Ishikawa (cell line): Measurements from ENCODE around the gene MRTFA.

Experiments
- CEBPB ChIP-seq: IDR thresholded peaks from 2 replicates; pipeline ENCODE4 v1.6.1; 2012
- CREB1 ChIP-seq: IDR thresholded peaks from 2 replicates; pipeline ENCODE4 v1.6.1; 2012; ENCODE audit warnings: low read depth
- EGR1 ChIP-seq: IDR thresholded peaks from 2 replicates; pipeline ENCODE4 v1.6.1; 2012
- EP300 ChIP-seq: IDR thresholded peaks from 2 replicates; pipeline ENCODE4 v1.6.1; 2012; ENCODE audit warnings: borderline replicate concordance
- FOXM1 ChIP-seq: IDR thresholded peaks from 2 replicates; pipeline ENCODE4 v1.6.1; 2012; ENCODE audit warnings: low read depth, borderline replicate concordance
- MAX ChIP-seq: IDR thresholded peaks from 2 replicates; pipeline ENCODE4 v1.6.1; 2012
- NFIC ChIP-seq: IDR thresholded peaks from 2 replicates; pipeline ENCODE4 v1.6.1; 2012
- RAD21 ChIP-seq: IDR thresholded peaks from 2 replicates; pipeline ENCODE4 v1.6.1; 2012; ENCODE audit warnings: low read depth
- REST ChIP-seq: IDR thresholded peaks from 2 replicates; pipeline ENCODE4 v1.6.1; 2012; ENCODE audit warnings: low read depth, mild to moderate bottlenecking
- TAF1 ChIP-seq: IDR thresholded peaks from 2 replicates; pipeline ENCODE4 v1.6.1; 2012; ENCODE audit warnings: low read depth, mild to moderate bottlenecking
- TCF12 ChIP-seq: IDR thresholded peaks from 2 replicates; pipeline ENCODE4 v1.6.1; 2012; ENCODE audit warnings: low read depth
- TEAD4 ChIP-seq: IDR thresholded peaks from 2 replicates; pipeline ENCODE4 v1.6.1; 2012
- YY1 ChIP-seq: IDR thresholded peaks from 2 replicates; pipeline ENCODE4 v1.6.1; 2012; ENCODE audit warnings: low read depth
- ZBTB7A ChIP-seq: IDR thresholded peaks from 2 replicates; pipeline ENCODE4 v1.6.1; 2012; ENCODE audit warnings: low read depth
- TF ChIP-seq, protein P1 (sequence below): IDR thresholded peaks from 2 replicates; pipeline ENCODE4 v1.6.1; 2012

Gene MRTFA

GRCh38 chr22:40624770-40625169 lies 11.7 kb downstream of the MRTFA start:
- TF ChIP-seq ZBTB7A = no peak

GRCh38 chr22:40621309-40622151 lies 15.0 kb downstream of the MRTFA start:
- TF ChIP-seq TAF1 (no peak), ZBTB7A (no peak), EGR1 (no peak), CEBPB (no peak), MAX (no peak), RAD21 (no peak), REST (no peak), FOXM1 (no peak), CREB1 (no peak), YY1 (no peak), NFIC (no peak)

DNA sequence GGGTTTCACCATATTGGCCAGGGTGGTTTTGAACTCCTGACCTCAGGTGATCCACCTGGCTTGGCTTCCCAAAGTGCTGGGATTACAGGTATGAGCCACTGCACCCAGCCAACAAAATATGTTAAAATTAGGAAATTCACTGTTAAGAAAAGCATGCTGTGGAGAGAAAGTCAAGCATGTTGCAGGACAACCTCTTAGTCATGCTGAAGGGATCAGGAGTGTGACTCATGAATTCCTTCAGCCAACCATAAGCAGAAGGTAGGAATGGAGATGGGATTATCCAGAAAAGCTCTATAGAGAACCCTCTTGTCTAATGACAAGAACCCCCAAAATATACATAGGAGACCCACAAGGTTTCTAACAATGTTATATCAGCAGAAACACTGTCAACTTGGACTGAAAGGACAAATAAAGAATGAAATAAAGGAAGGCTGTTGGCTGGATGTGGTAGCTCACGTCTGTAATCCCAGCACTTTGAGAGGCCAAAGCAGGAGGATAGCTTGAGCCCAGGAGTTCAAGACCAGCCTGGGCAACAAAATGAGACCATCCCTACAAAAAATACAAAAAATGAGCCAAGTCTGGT lies 16.0 kb downstream of the MRTFA start:
- TF ChIP-seq REST (no peak), TAF1 (no peak), RAD21 (no peak), EP300 (no peak), NFIC (no peak), MAX (no peak), EGR1 (no peak), CEBPB (no peak), TCF12 (no peak)
- TF ChIP-seq, protein P1, sequence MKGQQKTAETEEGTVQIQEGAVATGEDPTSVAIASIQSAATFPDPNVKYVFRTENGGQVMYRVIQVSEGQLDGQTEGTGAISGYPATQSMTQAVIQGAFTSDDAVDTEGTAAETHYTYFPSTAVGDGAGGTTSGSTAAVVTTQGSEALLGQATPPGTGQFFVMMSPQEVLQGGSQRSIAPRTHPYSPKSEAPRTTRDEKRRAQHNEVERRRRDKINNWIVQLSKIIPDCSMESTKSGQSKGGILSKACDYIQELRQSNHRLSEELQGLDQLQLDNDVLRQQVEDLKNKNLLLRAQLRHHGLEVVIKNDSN = no peak

DNA sequence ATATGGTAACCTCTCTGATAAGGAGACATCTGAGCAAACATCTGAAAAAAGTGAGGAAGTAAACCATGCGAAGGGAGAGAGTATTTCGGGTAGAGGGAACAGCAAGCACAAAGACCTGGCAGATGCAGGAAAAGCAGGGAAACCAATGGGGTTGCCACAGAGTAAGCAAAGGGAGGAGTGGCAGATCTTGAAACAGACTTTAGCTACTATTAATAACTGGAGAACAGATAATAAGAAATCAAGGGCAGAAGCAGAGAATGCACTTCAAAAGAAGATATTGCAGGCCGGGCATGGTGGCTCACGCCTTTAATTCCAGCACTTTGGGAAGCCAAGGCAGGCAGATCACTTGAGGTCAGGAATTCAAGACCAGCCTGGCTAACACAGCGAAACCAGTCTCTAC lies 18.1 kb downstream of the MRTFA start:
- TF ChIP-seq CREB1 (no peak), CEBPB (no peak)

DNA sequence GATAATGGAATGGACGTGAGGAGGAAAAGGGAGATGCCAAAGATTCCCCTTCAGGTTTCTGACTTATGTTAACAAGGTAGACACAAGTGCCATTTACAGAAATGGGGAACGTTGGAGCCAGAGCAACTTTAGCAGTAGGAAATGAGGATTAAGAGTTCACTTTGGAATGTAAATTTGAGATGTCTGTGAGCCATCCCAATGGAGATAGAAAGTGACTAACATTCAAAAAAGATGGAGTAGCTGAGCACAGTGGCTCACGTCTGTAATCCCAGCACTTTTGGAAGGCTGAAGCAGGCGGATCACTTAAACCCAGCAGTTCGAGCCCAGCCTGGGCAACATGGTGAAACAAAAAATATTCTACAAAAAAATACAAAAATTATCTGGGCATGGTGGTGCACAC lies 19.9 kb downstream of the MRTFA start:
- TF ChIP-seq CEBPB (no peak), TAF1 (no peak), MAX (no peak), YY1 (no peak), EP300 (no peak), FOXM1 (no peak), TEAD4 (no peak), NFIC (no peak), CREB1 (no peak), TCF12 (no peak), EGR1 (no peak)

DNA sequence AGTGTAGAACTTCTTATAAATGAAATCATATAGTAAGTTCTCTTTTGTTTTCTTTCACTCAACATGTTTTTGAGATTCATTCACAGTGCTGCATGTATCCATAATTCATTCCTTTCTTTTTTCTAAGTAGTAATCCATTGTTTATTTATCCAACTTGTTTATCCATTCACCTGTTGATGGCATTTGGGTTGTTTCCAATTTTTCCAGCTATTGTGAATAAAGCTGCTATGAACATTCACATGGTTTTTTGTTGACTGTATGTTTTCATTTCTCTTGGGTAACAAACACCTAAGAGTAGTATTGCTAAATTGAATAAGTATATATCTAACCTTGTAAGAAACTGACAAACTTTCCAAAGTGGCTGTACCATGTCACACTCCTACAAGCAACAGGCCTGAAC lies 23.5 kb downstream of the MRTFA start:
- no peak for TF ChIP-seq TAF1

GRCh38 chr22:40612291-40612751 lies 24.2 kb downstream of the MRTFA start:
- TF ChIP-seq ZBTB7A = no peak
